Lower leg skin (tissue), 3 donors: Measurements from ENCODE around the gene EIF6.

Experiments
- POLR2A ChIP-seq, 2 donors: fragments of 450-650 bp; IDR thresholded peaks; one replicate each; pipeline ENCODE4 v1.6.1; 2016 to 2017; ENCODE audit warnings: antibody characterized with exemption in 2 of 2, mild to moderate bottlenecking in 1 of 2, moderate library complexity in 1 of 2
- TF ChIP-seq, protein P1 (sequence below), 3 donors: fragments of 450-650 bp; IDR thresholded peaks; one replicate each; pipeline ENCODE4 v1.5.1; 2016; ENCODE audit warnings: antibody characterized with exemption in 3 of 3, mild to moderate bottlenecking in 3 of 3, moderate library complexity in 2 of 3

GRCh38 chr20:35303382-35303734 lies 18.8 kb upstream of the EIF6 start:
- TF ChIP-seq, protein P1, sequence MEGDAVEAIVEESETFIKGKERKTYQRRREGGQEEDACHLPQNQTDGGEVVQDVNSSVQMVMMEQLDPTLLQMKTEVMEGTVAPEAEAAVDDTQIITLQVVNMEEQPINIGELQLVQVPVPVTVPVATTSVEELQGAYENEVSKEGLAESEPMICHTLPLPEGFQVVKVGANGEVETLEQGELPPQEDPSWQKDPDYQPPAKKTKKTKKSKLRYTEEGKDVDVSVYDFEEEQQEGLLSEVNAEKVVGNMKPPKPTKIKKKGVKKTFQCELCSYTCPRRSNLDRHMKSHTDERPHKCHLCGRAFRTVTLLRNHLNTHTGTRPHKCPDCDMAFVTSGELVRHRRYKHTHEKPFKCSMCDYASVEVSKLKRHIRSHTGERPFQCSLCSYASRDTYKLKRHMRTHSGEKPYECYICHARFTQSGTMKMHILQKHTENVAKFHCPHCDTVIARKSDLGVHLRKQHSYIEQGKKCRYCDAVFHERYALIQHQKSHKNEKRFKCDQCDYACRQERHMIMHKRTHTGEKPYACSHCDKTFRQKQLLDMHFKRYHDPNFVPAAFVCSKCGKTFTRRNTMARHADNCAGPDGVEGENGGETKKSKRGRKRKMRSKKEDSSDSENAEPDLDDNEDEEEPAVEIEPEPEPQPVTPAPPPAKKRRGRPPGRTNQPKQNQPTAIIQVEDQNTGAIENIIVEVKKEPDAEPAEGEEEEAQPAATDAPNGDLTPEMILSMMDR (IDR thresholded peaks at IDR 0.05), result no peak
- TF ChIP-seq POLR2A (IDR thresholded peaks at IDR 0.05), result no peak
